ENCODE measurements around the gene EDIL3.

Gene EDIL3

DNA sequence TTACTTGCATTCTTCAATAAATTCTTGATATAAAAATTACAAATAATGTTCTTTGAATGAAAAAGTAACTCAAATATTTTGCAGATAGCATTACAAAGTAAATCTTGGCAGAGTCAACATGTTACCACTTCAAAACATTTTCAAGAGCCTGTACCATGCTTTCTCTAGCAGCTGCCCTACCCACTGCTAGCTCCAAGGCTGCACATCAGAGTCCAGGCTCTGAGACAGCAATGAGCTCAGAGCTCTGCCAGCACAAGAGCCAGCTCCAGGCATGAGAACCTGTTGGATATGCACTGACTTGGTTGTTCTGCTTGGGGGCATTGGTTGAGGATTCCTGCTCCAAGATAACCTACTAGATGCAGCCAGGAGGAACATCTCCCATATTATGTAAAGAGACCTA, 452.7 kb downstream of the EDIL3 start:
- TF ChIP-seq CTCF (conservative IDR thresholded peaks at IDR 0.05; ENCODE audit: control insufficient read depth, insufficient read depth, low read depth, low read length) = no peak
- H3K4me3 ChIP-seq (ENCODE audit: control insufficient read depth, low read depth, low read length) = no peak overlapping the region
- no peak for DNase-seq (ENCODE audit: low read depth)

DNA sequence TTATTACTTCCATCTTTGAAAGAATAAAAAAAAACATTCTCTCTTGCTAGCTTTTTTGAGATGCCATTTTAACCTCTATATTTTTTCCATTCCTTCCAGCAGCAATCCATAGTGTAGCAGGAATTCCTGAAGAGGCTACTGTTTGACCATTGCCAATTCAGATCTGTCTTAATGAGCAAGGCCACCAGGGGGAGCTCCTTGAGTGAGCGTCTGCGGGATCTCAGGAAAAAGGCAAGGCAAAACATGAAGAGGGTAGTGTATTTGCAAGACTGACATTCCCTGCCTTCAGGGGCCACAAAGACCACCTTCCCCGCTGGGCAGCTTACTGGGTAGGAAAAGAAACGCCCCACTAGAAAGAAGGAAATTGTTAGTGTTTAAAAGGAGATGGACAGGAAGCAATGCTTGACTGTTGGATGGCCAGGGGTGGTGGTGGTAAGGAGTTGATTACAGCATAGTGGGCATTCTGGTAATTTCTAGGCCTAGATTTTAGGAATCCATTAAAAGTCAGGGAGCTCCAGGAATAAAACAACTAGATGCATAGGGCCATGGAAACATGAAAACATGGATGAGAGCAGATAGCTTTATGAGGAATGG, 457.4 kb downstream of the EDIL3 start:
- peak; percentile 60 for DNase-seq (ENCODE audit: low read depth)
- H3K4me3 ChIP-seq (ENCODE audit: control insufficient read depth, low read depth, low read length) = no peak overlapping the region
- TF ChIP-seq CTCF (conservative IDR thresholded peaks at IDR 0.05; ENCODE audit: control insufficient read depth, insufficient read depth, low read depth, low read length) = peak; percentile 83

DNA sequence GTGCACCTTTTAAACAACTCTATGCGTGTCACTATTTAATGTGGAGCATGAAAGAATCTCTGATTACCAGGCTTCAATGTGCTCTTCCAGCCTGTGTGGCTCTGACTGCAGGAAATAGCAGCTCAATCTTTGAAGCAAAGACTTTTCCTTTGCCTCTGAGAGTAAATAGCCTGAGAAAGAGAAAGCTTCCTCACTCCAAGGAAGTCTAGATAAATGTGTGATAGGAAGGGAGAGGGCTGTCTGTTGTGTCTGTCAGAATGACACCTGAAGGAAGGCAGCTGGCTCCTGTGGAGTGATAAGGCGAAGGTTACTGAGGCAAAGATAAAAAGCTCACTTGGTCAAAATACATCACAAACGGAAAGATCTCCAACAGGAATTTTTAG, 458.7 kb downstream of the EDIL3 start:
- DNase-seq (ENCODE audit: low read depth) = no peak
- TF ChIP-seq CTCF (conservative IDR thresholded peaks at IDR 0.05; ENCODE audit: control insufficient read depth, insufficient read depth, low read depth, low read length) = no peak
- no peak overlapping the region for H3K4me3 ChIP-seq (ENCODE audit: control insufficient read depth, low read depth, low read length)

DNA sequence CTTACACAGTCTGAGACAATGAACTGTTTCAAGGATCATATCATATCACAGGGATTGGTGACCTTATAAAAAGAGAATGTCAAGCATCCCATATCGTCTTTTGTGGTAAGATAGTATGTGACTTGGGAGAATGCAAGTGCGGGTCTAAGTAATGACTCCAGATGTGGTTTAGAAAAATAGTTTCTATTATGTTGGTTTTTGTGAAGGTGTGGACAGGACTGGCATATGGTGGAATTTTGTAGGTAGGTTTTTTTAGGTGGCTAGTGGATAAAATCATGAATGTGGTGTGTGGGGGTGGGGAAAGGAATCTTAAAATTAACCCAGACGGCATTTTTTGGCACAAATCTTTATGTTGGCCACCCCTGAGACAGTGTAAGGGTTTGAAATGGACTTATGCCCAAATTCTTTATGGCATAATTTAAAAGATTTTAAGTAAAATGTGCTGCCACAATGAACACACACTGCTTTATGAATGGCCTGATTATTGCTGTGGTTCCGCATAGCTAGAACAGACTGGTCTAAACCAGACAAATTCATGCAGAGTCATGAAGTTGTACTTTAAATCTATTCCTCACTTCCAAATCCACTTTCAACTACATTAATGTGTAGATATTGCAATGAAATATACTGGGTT, 459.2 kb downstream of the EDIL3 start:
- DNase-seq (ENCODE audit: low read depth) = peak; percentile 27
- H3K4me3 ChIP-seq (ENCODE audit: control insufficient read depth, low read depth, low read length) = no peak overlapping the region
- no peak for TF ChIP-seq CTCF (conservative IDR thresholded peaks at IDR 0.05; ENCODE audit: control insufficient read depth, insufficient read depth, low read depth, low read length)

GRCh38 chr5:83924891-83925290, 459.8 kb downstream of the EDIL3 start:
- no peak for TF ChIP-seq CTCF (conservative IDR thresholded peaks at IDR 0.05; ENCODE audit: control insufficient read depth, insufficient read depth, low read depth, low read length)
- H3K4me3 ChIP-seq (ENCODE audit: control insufficient read depth, low read depth, low read length) = no peak overlapping the region
- peak; percentile 14 for DNase-seq (ENCODE audit: low read depth)

DNA sequence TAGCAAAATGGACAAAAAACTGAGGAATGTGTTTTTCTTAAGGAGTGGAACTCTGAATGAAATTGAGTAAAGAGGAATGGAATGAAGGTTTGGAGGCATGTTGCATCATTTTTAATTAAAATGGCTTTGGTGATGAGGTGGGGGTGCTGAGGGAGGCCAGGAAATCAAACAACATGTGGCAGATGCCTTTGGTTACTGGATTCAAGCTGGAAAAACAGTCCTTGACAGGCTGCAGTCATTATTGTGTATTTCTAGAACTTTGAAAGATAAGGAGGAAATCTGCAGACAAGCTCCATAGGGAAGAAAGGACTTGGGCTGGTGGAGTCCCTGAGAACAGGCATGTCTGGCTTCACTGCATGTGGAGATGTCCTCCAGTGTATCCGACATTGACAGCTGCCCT, 460.5 kb downstream of the EDIL3 start:
- no peak for TF ChIP-seq CTCF (conservative IDR thresholded peaks at IDR 0.05; ENCODE audit: control insufficient read depth, insufficient read depth, low read depth, low read length)
- no peak overlapping the region for H3K4me3 ChIP-seq (ENCODE audit: control insufficient read depth, low read depth, low read length)
- peak; percentile 15 for DNase-seq (ENCODE audit: low read depth)
